ENCODE results near the gene NCBP3. TPM values are rescaled to one million over a fixed set of nuclear protein-coding genes. Genes with fewer than 3 reads are reported as not detected.
"Not testable (repeated sequence)": the region's sequence is repeated elsewhere in the genome, so short reads cannot be mapped to it uniquely, and the experiment has no call there.

The NCBP3 gene
- total and polyA plus RNA-seq, 11 donors: 10.4 to 26.4 (median 20.2) TPM

DNA sequence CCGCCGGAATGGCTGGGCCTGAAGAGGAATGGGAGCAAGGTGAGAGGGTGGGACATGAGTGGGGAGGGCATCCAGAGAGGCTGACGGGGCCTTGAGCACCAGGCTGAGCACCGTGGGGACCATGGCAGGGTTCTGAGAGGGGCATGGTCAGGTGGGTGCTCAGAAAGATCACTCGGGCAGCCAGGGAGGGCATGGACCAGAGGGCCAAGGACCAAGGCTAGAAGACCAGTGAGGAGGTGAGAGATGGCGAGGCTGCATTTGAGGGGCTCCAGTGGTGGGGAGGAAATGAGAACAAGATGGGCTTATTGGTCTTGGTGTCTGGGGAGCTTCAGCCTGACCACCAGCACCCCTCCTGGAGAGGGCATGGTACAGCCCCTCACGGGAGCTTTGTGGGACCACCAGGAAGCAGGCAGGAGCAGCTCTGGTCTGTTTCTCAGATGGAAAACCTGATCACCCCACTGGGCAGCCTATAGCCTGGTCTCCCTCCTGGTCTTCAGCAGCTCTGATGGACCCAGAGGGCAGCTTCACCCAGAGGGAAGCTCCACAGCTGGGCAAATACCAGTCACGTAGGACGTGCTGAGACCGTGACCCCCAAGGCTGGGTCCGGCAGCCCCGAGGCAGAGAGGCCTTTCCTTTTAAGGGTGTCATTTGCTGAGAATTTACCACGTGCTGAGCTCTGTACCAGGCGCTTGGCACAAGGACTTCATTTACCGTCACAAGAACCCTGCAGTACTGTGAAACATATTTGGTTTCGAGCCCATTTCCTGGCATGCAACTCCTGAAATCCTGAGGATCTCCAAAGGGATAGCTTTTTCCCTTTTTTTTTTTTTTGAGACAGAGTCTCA is 11.4 kb upstream of the NCBP3 start:
- intact Hi-C loops (cut with DNase I): no loop called here
- DNase-seq: no peak
- no peak overlapping the region for H3K4me3 ChIP-seq
- peak in 1 of 4 donors; percentile 31 for ATAC-seq
- TF ChIP-seq, protein P1, sequence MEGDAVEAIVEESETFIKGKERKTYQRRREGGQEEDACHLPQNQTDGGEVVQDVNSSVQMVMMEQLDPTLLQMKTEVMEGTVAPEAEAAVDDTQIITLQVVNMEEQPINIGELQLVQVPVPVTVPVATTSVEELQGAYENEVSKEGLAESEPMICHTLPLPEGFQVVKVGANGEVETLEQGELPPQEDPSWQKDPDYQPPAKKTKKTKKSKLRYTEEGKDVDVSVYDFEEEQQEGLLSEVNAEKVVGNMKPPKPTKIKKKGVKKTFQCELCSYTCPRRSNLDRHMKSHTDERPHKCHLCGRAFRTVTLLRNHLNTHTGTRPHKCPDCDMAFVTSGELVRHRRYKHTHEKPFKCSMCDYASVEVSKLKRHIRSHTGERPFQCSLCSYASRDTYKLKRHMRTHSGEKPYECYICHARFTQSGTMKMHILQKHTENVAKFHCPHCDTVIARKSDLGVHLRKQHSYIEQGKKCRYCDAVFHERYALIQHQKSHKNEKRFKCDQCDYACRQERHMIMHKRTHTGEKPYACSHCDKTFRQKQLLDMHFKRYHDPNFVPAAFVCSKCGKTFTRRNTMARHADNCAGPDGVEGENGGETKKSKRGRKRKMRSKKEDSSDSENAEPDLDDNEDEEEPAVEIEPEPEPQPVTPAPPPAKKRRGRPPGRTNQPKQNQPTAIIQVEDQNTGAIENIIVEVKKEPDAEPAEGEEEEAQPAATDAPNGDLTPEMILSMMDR (IDR thresholded peaks at IDR 0.05): no peak
- no peak for TF ChIP-seq POLR2A (IDR thresholded peaks at IDR 0.05)
- no peaks in the 10 kb centered on the region for H3K9me3 ChIP-seq
- peaks cover 0 to 17% (median 13%) of the 10 kb centered on the region in 9 donors for H3K36me3 ChIP-seq
- WGBS, 4 donors: 83 to 91% (median 86%) methylated on average over 16 of the region's 16 CpGs
- H3K27ac ChIP-seq: no peak overlapping the region
- no peaks in the 10 kb centered on the region for H3K4me1 ChIP-seq
- no peaks in the 10 kb centered on the region for H3K27me3 ChIP-seq

DNA sequence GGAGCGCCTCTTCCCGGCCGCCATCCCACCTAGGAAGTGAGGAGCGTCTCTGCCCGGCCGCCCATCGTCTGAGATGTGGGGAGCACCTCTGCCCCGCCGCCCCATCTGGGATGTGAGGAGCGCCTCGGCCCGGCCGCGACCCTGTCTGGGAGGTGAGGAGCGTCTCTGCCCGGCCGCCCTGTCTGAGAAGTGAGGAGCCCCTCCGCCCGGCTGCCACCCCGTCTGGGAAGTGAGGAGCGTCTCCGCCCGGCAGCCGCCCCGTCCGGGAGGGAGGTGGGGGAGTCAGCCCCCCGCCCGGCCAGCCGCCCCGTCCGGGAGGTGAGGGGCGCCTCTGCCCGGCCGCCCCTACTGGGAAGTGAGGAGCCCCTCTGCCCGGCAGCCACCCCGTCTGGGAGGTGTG is 8.2 kb upstream of the NCBP3 start:
- intact Hi-C loops (cut with DNase I); H3K27me3 ChIP-seq; H3K36me3 ChIP-seq; H3K4me3 ChIP-seq; ATAC-seq; H3K9me3 ChIP-seq; DNase-seq; H3K27ac ChIP-seq; H3K4me1 ChIP-seq: not testable (repeated sequence)
- 91 to 94% methylated on average over 22 to 26 of the region's 36 CpGs; no CpG with 5 or more reads in 2 of the 4 donors for WGBS, 4 donors

DNA sequence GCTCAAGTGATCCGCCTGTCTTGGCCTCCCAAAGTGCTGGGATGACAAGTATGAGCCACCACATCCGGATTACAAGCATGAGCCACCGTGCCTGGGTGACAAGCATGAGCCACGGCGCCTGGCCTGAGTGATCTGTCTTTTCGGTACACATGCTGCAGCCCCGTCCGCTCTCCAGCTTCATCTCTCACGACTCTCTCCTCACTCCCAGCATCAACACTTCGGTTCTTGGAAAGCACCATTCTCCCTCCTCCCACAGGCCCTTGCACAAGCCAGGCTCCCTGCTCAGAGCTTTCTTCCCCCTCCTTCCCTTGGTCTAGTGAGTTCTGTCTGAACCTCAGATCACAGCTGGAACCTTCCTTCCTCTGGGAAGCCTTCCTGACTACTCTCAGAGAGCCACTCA is 6.5 kb upstream of the NCBP3 start:
- intact Hi-C loops (cut with DNase I): no loop called here
- no peak for TF ChIP-seq POLR2A (IDR thresholded peaks at IDR 0.05)
- TF ChIP-seq, protein P1 (IDR thresholded peaks at IDR 0.05): no peak
- Histone ChIP-seq H3K9me3 (no peaks in the 10 kb centered on the region), H3K36me3 (no peaks in the 10 kb centered on the region), H3K27ac (no peak overlapping the region), H3K4me3 (no peak overlapping the region), H3K4me1 (no peaks in the 10 kb centered on the region), H3K27me3 (peaks cover 0 to 2% (median 0%) of the 10 kb centered on the region in 9 donors)
- WGBS, 4 donors: 73 to 82% (median 81%) methylated on average over 10 of the region's 10 CpGs
- DNase-seq (no peak), ATAC-seq (peak in 2 of 4 donors; percentile 37 to 47)

DNA sequence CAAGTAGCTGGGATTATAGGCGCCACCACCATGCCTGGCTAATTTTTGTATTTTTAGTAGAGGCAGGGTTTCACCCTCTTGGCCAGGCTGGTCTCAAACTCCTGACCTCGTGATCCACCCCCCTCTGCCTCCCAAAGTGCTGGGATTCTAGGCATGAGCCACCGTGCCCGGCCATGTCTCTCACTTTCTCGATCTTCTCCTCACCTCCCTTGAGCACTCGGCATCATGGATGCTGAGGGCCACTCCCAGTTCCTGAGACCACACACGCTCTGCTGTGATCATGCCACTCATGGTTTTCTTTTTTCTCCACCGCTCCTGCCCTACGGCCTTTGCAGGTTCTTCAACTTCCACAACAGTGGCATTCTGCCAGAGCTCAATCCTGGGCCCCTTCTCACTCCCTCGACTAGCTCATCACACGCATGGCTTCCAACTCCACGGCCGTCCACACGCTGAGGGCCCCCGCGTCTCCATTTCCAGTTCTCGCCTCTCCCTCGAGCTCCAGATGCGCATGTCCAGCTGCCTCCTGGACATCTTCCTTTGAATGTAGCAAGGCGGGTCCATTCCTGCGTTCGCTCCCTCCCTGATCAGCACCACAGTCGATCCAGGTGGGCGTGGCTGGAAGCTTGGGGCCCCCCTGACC is 5.5 kb upstream of the NCBP3 start:
- whole genome bisulfite sequencing, 4 donors: 78 to 83% (median 80%) methylated on average over 24 of the region's 24 CpGs

More for the DNA sequence above, 5.5 kb upstream of the NCBP3 start:
- TF ChIP-seq POLR2A (IDR thresholded peaks at IDR 0.05): no peak
- TF ChIP-seq, protein P1 (IDR thresholded peaks at IDR 0.05): no peak
- no peak overlapping the region for H3K4me3 ChIP-seq
- no peak for DNase-seq
- H3K9me3 ChIP-seq: no peaks in the 10 kb centered on the region
- intact Hi-C loops (cut with DNase I): no loop called here
- ATAC-seq: peak in 1 of 4 donors; percentile 12
- peaks cover 0 to 2% (median 0%) of the 10 kb centered on the region in 12 donors for H3K4me1 ChIP-seq
- H3K27ac ChIP-seq: no peak overlapping the region
- peaks cover 0 to 2% (median 0%) of the 10 kb centered on the region in 9 donors for H3K27me3 ChIP-seq
- H3K36me3 ChIP-seq: no peaks in the 10 kb centered on the region
